Gastroesophageal sphincter (tissue), 3 donors: Measurements from ENCODE around the gene QKI.

Experiments used
- CTCF ChIP-seq, 4 experiments: fragments of 200-600 bp in 2 of 4; fragments of 450-650 bp in 2 of 4; sonication (generic) in 1 of 4; IDR thresholded peaks; one replicate each; pipeline ENCODE4 v1.5.1; 2017 to 2019; ENCODE audit warnings: antibody characterized with exemption in 4 of 4, mild to moderate bottlenecking in 2 of 4, moderate library complexity in 2 of 4
- POLR2A ChIP-seq, 2 donors: fragments of 450-650 bp; IDR thresholded peaks; one replicate each; pipeline ENCODE4 v1.6.1; 2017; ENCODE audit warnings: antibody characterized with exemption in 2 of 2, mild to moderate bottlenecking in 2 of 2, moderate library complexity in 1 of 2
- POLR2AphosphoS5 ChIP-seq: sonication (generic); formaldehyde crosslinking; IDR thresholded peaks from one replicate; pipeline ENCODE4 v1.6.1; 2017; ENCODE audit warnings: antibody characterized with exemption

- no peak for TF ChIP-seq POLR2A (IDR thresholded peaks at IDR 0.05)
- no peak for TF ChIP-seq CTCF (IDR thresholded peaks at IDR 0.05)
- TF ChIP-seq POLR2AphosphoS5 = no peak
These were observed 18.7 kb upstream of the QKI start for GRCh38 chr6:163395831-163396185.
